Myometrial cell (primary cell): Measurements from ENCODE around the gene GON4L. TPM values are rescaled to one million over a fixed set of nuclear protein-coding genes. Genes with fewer than 3 reads are reported as not detected.

Experiments used
- total RNA-seq: library from RNA; depleted of rRNA; stranded (reverse); fragments of >200 nt; gene quantifications from 2 replicates; pipeline ENCODE4 v1.2.3, GENCODE V29; 2015

Gene GON4L, protein sequence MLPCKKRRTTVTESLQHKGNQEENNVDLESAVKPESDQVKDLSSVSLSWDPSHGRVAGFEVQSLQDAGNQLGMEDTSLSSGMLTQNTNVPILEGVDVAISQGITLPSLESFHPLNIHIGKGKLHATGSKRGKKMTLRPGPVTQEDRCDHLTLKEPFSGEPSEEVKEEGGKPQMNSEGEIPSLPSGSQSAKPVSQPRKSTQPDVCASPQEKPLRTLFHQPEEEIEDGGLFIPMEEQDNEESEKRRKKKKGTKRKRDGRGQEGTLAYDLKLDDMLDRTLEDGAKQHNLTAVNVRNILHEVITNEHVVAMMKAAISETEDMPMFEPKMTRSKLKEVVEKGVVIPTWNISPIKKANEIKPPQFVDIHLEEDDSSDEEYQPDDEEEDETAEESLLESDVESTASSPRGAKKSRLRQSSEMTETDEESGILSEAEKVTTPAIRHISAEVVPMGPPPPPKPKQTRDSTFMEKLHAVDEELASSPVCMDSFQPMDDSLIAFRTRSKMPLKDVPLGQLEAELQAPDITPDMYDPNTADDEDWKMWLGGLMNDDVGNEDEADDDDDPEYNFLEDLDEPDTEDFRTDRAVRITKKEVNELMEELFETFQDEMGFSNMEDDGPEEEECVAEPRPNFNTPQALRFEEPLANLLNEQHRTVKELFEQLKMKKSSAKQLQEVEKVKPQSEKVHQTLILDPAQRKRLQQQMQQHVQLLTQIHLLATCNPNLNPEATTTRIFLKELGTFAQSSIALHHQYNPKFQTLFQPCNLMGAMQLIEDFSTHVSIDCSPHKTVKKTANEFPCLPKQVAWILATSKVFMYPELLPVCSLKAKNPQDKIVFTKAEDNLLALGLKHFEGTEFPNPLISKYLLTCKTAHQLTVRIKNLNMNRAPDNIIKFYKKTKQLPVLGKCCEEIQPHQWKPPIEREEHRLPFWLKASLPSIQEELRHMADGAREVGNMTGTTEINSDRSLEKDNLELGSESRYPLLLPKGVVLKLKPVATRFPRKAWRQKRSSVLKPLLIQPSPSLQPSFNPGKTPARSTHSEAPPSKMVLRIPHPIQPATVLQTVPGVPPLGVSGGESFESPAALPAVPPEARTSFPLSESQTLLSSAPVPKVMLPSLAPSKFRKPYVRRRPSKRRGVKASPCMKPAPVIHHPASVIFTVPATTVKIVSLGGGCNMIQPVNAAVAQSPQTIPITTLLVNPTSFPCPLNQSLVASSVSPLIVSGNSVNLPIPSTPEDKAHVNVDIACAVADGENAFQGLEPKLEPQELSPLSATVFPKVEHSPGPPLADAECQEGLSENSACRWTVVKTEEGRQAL (N-terminal part only)
- 20.4 and 21.6 TPM in 2 replicates for total RNA-seq

DNA sequence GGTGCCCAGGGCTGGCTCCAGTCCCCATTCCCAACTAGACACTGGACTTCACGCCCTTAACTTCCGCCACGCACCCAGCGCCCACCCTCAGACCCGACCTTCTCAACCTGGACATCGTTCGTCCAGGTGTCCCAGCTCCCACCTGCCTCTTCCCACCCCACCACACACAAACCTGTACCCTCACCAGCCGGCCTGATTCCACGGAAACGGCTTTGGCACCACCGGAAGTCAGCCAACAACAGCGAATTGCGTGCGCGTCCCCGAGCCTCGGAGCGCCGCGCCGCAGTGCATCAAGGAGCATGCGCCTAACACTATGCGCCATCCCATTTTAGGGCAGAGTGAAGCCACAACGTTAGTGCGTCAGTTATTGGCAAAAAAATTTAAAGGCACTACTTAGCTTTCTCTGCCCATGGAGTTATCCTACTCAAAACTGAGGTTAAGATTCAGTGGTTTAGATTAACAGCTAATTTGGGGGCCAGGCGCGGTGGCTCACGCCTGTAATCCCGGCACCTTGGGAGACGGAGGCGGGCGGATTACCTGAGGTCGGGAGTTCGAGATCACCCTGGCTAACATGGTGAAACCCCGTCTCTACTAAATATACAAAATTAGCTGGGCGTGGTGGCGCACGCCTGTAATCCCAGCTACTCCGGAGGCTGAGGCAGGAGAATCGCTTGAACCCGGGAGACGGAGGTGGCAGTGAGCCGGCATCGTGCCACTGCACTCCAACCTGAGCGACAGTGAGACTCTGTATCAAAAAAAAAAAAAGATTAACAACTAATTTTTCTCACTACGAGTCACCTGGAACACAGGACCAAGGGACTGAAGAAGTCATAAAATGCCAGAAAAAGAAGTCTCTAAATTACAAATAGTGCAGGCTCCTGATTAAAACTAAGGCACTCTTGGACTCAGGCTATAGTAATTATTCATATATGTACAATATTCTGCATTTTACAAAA is at the start of gene GON4L:
Gene GON4L, minus strand, starts transcription at position 240 of the 956 bp plus-strand sequence. CDS start 3,434 bp downstream, outside the sequence.

DNA sequence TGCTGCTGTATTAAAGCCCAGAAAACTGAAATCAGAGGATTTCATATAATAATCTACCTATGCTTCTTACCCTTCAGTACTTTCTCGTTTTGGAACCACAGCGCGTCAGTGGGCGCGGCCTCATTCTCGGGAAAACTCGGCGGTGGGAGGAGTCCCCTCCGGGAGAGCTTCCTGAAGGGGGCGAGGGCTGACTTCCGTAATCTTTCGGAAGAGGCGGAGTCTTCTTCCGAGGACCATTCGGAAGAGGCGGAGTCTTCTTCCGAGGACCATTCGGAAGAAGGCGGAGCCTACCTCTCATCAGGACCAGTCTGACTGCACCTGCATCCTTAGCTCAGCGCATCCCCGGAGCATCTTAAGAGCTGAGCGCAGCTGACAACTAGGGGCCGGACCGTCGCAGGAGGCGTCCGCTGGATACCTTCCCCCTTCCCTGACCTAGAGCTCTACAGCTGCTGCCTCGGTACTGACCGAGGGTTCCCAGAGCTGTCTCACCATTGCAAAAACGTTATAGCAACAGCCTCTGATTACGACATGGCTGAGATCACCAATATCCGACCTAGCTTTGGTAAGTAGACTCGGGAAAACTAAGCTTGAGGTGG is 2.3 kb upstream of the GON4L start, which contains the start of gene SYT11:
Gene SYT11, plus strand, starts transcription at position 334 of the 596 bp plus-strand sequence. Its CDS starts 195 bp downstream, at position 529.

Other genes with a start within 250 kb of the GON4L start
- gene MSTO1, start 247.0 kb downstream of the GON4L start, total RNA-seq, result 8.3 and 13.3 TPM in 2 replicates
- 24.6 and 34.3 TPM in 2 replicates for gene YY1AP1, start 168.4 kb downstream of the GON4L start, total RNA-seq
- 114 and 117 TPM in 2 replicates for gene DAP3, start 168.1 kb downstream of the GON4L start, total RNA-seq
- gene SYT11, start 2.4 kb upstream of the GON4L start, total RNA-seq, result 17.0 and 19.3 TPM in 2 replicates
- gene RIT1, start 54.1 kb upstream of the GON4L start, total RNA-seq, result 17.9 and 20.8 TPM in 2 replicates
- gene KHDC4, start 77.2 kb upstream of the GON4L start, total RNA-seq, result 18.1 and 28.3 TPM in 2 replicates
- not detected in 2 replicates for gene RXFP4, start 84.4 kb upstream of the GON4L start, total RNA-seq
- 104 and 114 TPM in 2 replicates for gene ARHGEF2, start 121.3 kb upstream of the GON4L start, total RNA-seq
- gene SSR2, start 163.7 kb upstream of the GON4L start, total RNA-seq, result 633 and 985 TPM in 2 replicates
- gene UBQLN4, start 196.6 kb upstream of the GON4L start, total RNA-seq, result 19.3 and 19.6 TPM in 2 replicates
- 76.1 and 78.7 TPM in 2 replicates for gene LAMTOR2, start 197.6 kb upstream of the GON4L start, total RNA-seq
- not detected in 2 replicates for gene RAB25, start 203.9 kb upstream of the GON4L start, total RNA-seq
- gene MEX3A, start 225.3 kb upstream of the GON4L start, total RNA-seq, result 0.58 and 0.71 TPM in 2 replicates